GM12878 (cell line): ENCODE results near the gene MYH2. TPM values are rescaled to one million over a fixed set of nuclear protein-coding genes. Genes with fewer than 3 reads are reported as not detected.

Experiments
- ATAC-seq: fragments of 200-7000 bp; cut with Tn5 transposase; 3 replicates; pipeline ENCODE4 v1.9.1; 2020; ENCODE audit warnings: mild to moderate bottlenecking, moderate library complexity
- BruUV-seq: library from RNA; stranded (reverse); fragments of 400-500 nt; replicated peaks from 2 replicates; lab custom pipeline; 2021; lab: Mats Ljungman, UMichigan
- CTCF ChIA-PET: fragments of 300-600 bp; sonication (Branson Sonifier 250); formaldehyde crosslinking; extraction: SDS; loops from one replicate; lab custom pipeline; 2021; ENCODE audit warnings: inconsistent platforms; lab: Yijun Ruan, JAX
- POLR2A ChIA-PET: fragments of 350-600 bp; formaldehyde crosslinking; extraction: SDS; loops from one replicate; lab custom pipeline; 2021; ENCODE audit warnings: inconsistent platforms; lab: Charles Lee
- RAD21 ChIA-PET: fragments of 300-600 bp; sonication (Branson Sonifier 250); formaldehyde crosslinking; loops from one replicate; lab custom pipeline; 2023; ENCODE audit warnings: antibody characterized with exemption; ENCODE audit not compliant: unreplicated experiment; lab: Charles Lee
- SMC1A ChIA-PET: fragments of 300-600 bp; sonication (Branson Sonifier 250); formaldehyde crosslinking; loops from one replicate; lab custom pipeline; 2023; ENCODE audit not compliant: unreplicated experiment, uncharacterized antibody; lab: Charles Lee
- DNase-seq: peaks from one replicate; pipeline ENCODE4 v3.0.0-alpha.2; 2011; ENCODE audit warnings: low read depth, low spot score
- FAIRE-seq: peaks from 3 replicates; lab custom pipeline; 2011; peaks lifted over from hg19 to GRCh38; lab: Jason Lieb, UNC
- H2AFZ ChIP-seq: 2 replicates; pipeline ENCODE4 v1.6.0; 2011; ENCODE audit warnings: low read depth, low read length, control low read depth; ENCODE audit not compliant: control insufficient read depth
- H3K27ac ChIP-seq: 2 replicates; pipeline ENCODE4 v1.5.1; 2011; ENCODE audit warnings: control low read depth; ENCODE audit not compliant: control insufficient read depth, insufficient read depth
- H3K27me3 ChIP-seq, 2 experiments: replicated peaks in 1 of 2; 2 replicates each; pipeline versions ENCODE4 v1.6.0 to v1.6.1; 2011; ENCODE audit warnings: low read length in 1 of 2; ENCODE audit not compliant: control insufficient read depth in 2 of 2, insufficient read depth in 2 of 2
- H3K36me3 ChIP-seq, 2 experiments: 2 replicates each; pipeline ENCODE4 v1.5.1; 2011; ENCODE audit warnings: low read length in 1 of 2; ENCODE audit not compliant: control insufficient read depth in 2 of 2, insufficient read depth in 2 of 2
- H3K4me1 ChIP-seq: 2 replicates; pipeline ENCODE4 v1.6.1; 2011; ENCODE audit warnings: mild to moderate bottlenecking, low read length, moderate library complexity, mixed read lengths; ENCODE audit not compliant: control insufficient read depth, insufficient read depth
- H3K4me2 ChIP-seq: 2 replicates; pipeline ENCODE4 v1.6.0; 2011; ENCODE audit warnings: control low read depth; ENCODE audit not compliant: control insufficient read depth, insufficient read depth
- H3K4me3 ChIP-seq: fragments of 200-600 bp; sonication (generic); 2 replicates; pipeline ENCODE4 v1.5.1; 2016
- H3K79me2 ChIP-seq: 2 replicates; pipeline ENCODE4 v1.6.0; 2011; ENCODE audit warnings: low read length; ENCODE audit not compliant: control insufficient read depth, insufficient read depth
- H3K9ac ChIP-seq: 2 replicates; pipeline ENCODE4 v1.8.0; 2011; ENCODE audit warnings: low read length, control low read depth, mixed read lengths; ENCODE audit not compliant: control insufficient read depth, insufficient read depth
- H3K9me3 ChIP-seq: replicated peaks from 3 replicates; pipeline ENCODE4 v1.5.1; 2011; ENCODE audit warnings: mild to moderate bottlenecking, low read length; ENCODE audit not compliant: control insufficient read depth, insufficient read depth
- H4K20me1 ChIP-seq: 2 replicates; pipeline ENCODE4 v1.6.0; 2011; ENCODE audit not compliant: control insufficient read depth, insufficient read depth
- BCL3 ChIP-seq: IDR thresholded peaks from 2 replicates; pipeline ENCODE4 v1.6.1; 2011; ENCODE audit warnings: borderline replicate concordance, low read depth, mild to moderate bottlenecking, moderate library complexity, low read length; ENCODE audit not compliant: insufficient read depth, poor library complexity, severe bottlenecking
- BCLAF1 ChIP-seq: fragments of 450-650 bp; IDR thresholded peaks from 2 replicates; pipeline ENCODE4 v1.6.1; 2017; ENCODE audit warnings: antibody characterized with exemption, mild to moderate bottlenecking, moderate library complexity
- CHD2 ChIP-seq: IDR thresholded peaks from 2 replicates; pipeline ENCODE4 v1.6.1; 2011; ENCODE audit warnings: low read depth, low read length, improper control_type of control experiment, borderline replicate concordance
- CREB1 ChIP-seq: IDR thresholded peaks from 2 replicates; pipeline ENCODE4 v1.6.1; 2012; ENCODE audit warnings: low read depth, mild to moderate bottlenecking, inconsistent platforms
- HDAC6 ChIP-seq: fragments of 200-600 bp; sonication (generic); IDR thresholded peaks from one replicate; pipeline ENCODE4 v1.8.0; 2017; ENCODE audit warnings: antibody characterized with exemption; ENCODE audit not compliant: unreplicated experiment
- IRF4 ChIP-seq: IDR thresholded peaks from 2 replicates; pipeline ENCODE4 v1.6.1; 2011; ENCODE audit warnings: low read depth, low read length
- NRF1 ChIP-seq: conservative IDR thresholded peaks from 2 replicates; pipeline ENCODE4 v1.6.1; 2011; ENCODE audit warnings: mild to moderate bottlenecking, low read depth, low read length, improper control_type of control experiment
- PKNOX1 ChIP-seq: fragments of 450-650 bp; IDR thresholded peaks from 2 replicates; pipeline ENCODE4 v1.6.1; 2016; ENCODE audit warnings: mild to moderate bottlenecking
- SMAD1 ChIP-seq: fragments of 450-650 bp; IDR thresholded peaks from 2 replicates; pipeline ENCODE4 v1.6.1; 2018; ENCODE audit warnings: mild to moderate bottlenecking, low read depth; ENCODE audit not compliant: partially characterized antibody
- SREBF1 ChIP-seq: IDR thresholded peaks from 2 replicates; pipeline ENCODE4 v1.6.1; 2012; ENCODE audit warnings: mild to moderate bottlenecking, low read length
- WRNIP1 ChIP-seq: IDR thresholded peaks from 2 replicates; pipeline ENCODE4 v1.6.1; 2011; ENCODE audit warnings: low read depth, low read length, improper control_type of control experiment, borderline replicate concordance
- ZNF207 ChIP-seq: fragments of 450-650 bp; IDR thresholded peaks from 2 replicates; pipeline ENCODE4 v1.6.1; 2014; ENCODE audit warnings: antibody characterized with exemption, mild to moderate bottlenecking, borderline replicate concordance
- WGBS: methylation state at CpG from one replicate; pipeline ENCODE4 v1.1.6; 2016; ENCODE audit warnings: low lambda C conversion rate; ENCODE audit not compliant: insufficient replicate concordance, insufficient coverage; ENCODE audit errors: missing lambda C conversion rate; 5-methylcytosine and 5-hydroxymethylcytosine counted together
- in situ Hi-C: fragments of 300-500 bp; cut with MboI; formaldehyde crosslinking; loops from 9 replicates; pipeline ENCODE4 v1.14.3; 2018; ENCODE audit warnings: mixed read lengths
- intact Hi-C: fragments of 100-400 bp; cut with micrococcal nuclease; formaldehyde crosslinking; loops from one replicate; pipeline ENCODE4 v1.14.2; 2022; ENCODE audit not compliant: unreplicated experiment
- polyA plus RNA-seq, 11 experiments: library from polyadenylated mRNA; depleted of rRNA in 4 of 11; unstranded in 6 of 11; stranded (reverse) in 5 of 11; fragments of >200 nt; fragmentation: Nextera tagmentation in 4 of 11; fragmentation: Illumina TruSeq in 1 of 11; extraction: Ambion mirVana in 4 of 11; extraction: Trizol in 1 of 11; gene quantifications; 1 replicate in 1 of 11; 2 replicates in 10 of 11; pipeline versions ENCODE4 v1.2.1 to v1.2.3, GENCODE V29; 2011 to 2016; ENCODE audit warnings: inconsistent platforms in 2 of 11, missing spikeins in 2 of 11, low read depth in 1 of 11
- total RNA-seq, 4 experiments: library from RNA; depleted of rRNA in 3 of 4; stranded (reverse); fragments of >200 nt in 3 of 4; fragmentation: Illumina TruSeq in 1 of 4; extraction: Trizol in 1 of 4; gene quantifications; 2 replicates each; pipeline versions ENCODE4 v1.2.1 to v1.2.3, GENCODE V29; 2013 to 2021

MYH2 gene
- total and polyA plus RNA-seq, 10 of the 15 experiments (the other 5 are each of a cell fraction or from before 2014, with no cell fraction given): not detected

- Histone ChIP-seq H3K27me3 (no peaks in the 10 kb centered on the region), H3K36me3 (no peaks in the 10 kb centered on the region), H3K27ac (no peak overlapping the region), H3K4me2 (no peak overlapping the region), H3K9me3 (no peaks in the 10 kb centered on the region), H3K79me2 (no peaks in the 10 kb centered on the region), H2AFZ (no peak overlapping the region), H3K4me1 (no peaks in the 10 kb centered on the region), H4K20me1 (no peaks in the 10 kb centered on the region), H3K4me3 (no peak overlapping the region), H3K9ac (no peak overlapping the region)
- ATAC-seq: no peak
- RAD21 ChIA-PET: no interaction called here
- FAIRE-seq: no peak
- CTCF ChIA-PET: no interaction called here
- DNase-seq: no peak
- no TSS peak for BruUV-seq
- SMC1A ChIA-PET: no interaction called here
- in situ Hi-C loops (no loop called here), intact Hi-C loops (no loop called here)
- 97% methylated on average over 1 of the region's 1 CpG for WGBS
- POLR2A ChIA-PET: no interaction called here
- TF ChIP-seq BCLAF1 (no peak), CREB1 (no peak), ZNF207 (no peak), PKNOX1 (no peak), SREBF1 (no peak), IRF4 (no peak), CHD2 (no peak), NRF1 (no peak), WRNIP1 (no peak), SMAD1 (no peak), BCL3 (no peak), HDAC6 (no peak)
These were observed 77.6 kb downstream of the MYH2 start for GRCh38 chr17:10471858-10472257.
